ENCODE data around the gene BCR. TPM values are rescaled to one million over a fixed set of nuclear protein-coding genes. Genes with fewer than 3 reads are reported as not detected.

BCR gene
- total and polyA plus RNA-seq, 2 of the 4 experiments (the other 2 are of a cell fraction): 28.9 to 44.6 TPM

DNA sequence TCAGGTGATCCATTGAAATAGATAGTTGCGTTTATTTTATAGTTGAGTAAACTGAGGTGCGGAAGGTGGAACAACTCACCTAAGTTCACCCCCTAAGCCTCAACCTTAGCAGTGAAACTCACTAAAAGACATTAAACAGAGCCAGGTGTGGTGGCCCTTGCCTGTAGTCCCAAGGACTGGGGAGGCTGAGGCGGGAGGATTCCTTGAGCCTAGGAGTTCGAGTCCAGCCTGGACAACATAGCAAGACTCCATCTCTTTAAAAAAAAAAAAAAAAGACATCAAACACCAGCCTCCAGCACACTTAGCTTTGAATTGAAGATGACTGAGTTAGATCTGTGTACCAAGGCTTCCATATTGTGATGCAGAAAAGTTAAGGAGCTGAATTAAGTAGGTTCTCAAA lies 35.9 kb upstream of the BCR start:
- no peak overlapping the region for H3K4ac ChIP-seq (ENCODE audit: low read depth, low read length)
- peak overlapping the region; percentile 16; the same call in 1 of the 2 replicates for H3K4me2 ChIP-seq (ENCODE audit: low read depth, low read length)
- no CpG with 5 or more reads among the region's 4 CpGs for whole genome bisulfite sequencing, 2 experiments (ENCODE audit: extremely low coverage in 2 of 2, insufficient read length in 1 of 2)
- no TSS peak for BruUV-seq (replicated peaks)
- H3K27ac ChIP-seq (ENCODE audit: insufficient read depth, low read length): no peak overlapping the region
- no peaks in the 10 kb centered on the region for H3K36me3 ChIP-seq (ENCODE audit: control insufficient read depth, insufficient read depth, low read length)
- H3K9ac ChIP-seq (ENCODE audit: low read depth, low read length): no peak overlapping the region
- H2BK5ac ChIP-seq (ENCODE audit: low read depth, low read length, poor library complexity, severe bottlenecking): no peak overlapping the region
- H3K56ac ChIP-seq (ENCODE audit: extremely low read depth, insufficient read depth, low read length): no peak overlapping the region
- H3K14ac ChIP-seq (replicated peaks; ENCODE audit: low read depth, low read length): no peak overlapping the region
- ChIA-PET POLR2A (ENCODE audit: unreplicated experiment) (no interaction called here), CTCF (interaction anchor here (1.0 kb wide), 1 partner anchor 146 kb away, joined by 6 read pairs; no protein-coding TSS in a partner anchor)
- H3K9me3 ChIP-seq (ENCODE audit: control insufficient read depth, insufficient read depth, low read length): no peaks in the 10 kb centered on the region
- in situ Hi-C loops (cut with MboI; ENCODE audit: low sequenced_read_pairs) (no loop called here), intact Hi-C loops (cut with micrococcal nuclease) (no loop called here), dilution Hi-C loops (cut with HindIII; ENCODE audit: low sequenced_read_pairs, unreplicated experiment) (no loop called here)
- H2BK15ac ChIP-seq (ENCODE audit: low read depth, low read length): no peak overlapping the region
- H3K27me3 ChIP-seq (ENCODE audit: control insufficient read depth, insufficient read depth, low read length): no peaks in the 10 kb centered on the region
- no peak overlapping the region for H3K18ac ChIP-seq (ENCODE audit: low read depth, low read length)
- no peak overlapping the region for H2AK5ac ChIP-seq (ENCODE audit: low read depth, low read length)
- H4K5ac ChIP-seq (ENCODE audit: low read depth, low read length): no peak overlapping the region
- 0 out of 2 replicates have a peak, but pooled peaks cover 4% of the 10 kb centered on the region for H4K20me1 ChIP-seq (ENCODE audit: insufficient read depth, low read length)
- peaks cover 19% of the 10 kb centered on the region for H3K4me1 ChIP-seq (ENCODE audit: control insufficient read depth, insufficient read depth, low read length)
- no peak overlapping the region for H3K23ac ChIP-seq (ENCODE audit: low read depth, low read length)
- H3K79me1 ChIP-seq (ENCODE audit: low read depth in 1 of 2, low read length in 2 of 2): peaks cover 0 to 6% of the 10 kb centered on the region in 2 experiments; a peak in 1 of 4 replicates
- no peak overlapping the region for H2AK9ac ChIP-seq (replicated peaks; ENCODE audit: low read depth, low read length, poor library complexity)
- H2BK120ac ChIP-seq (ENCODE audit: low read depth, low read length): no peak overlapping the region
- DNase-seq (no peak), ATAC-seq (ENCODE audit: low read depth) (no peak)
- H2BK20ac ChIP-seq (ENCODE audit: low read depth, low read length): no peak overlapping the region
- no peak overlapping the region for H2AFZ ChIP-seq (replicated peaks; ENCODE audit: low read length, poor library complexity)
- H3K9me1 ChIP-seq (ENCODE audit: insufficient read depth, low read length): peaks cover 6% of the 10 kb centered on the region; the same call in 1 of the 2 replicates
- no peak overlapping the region for H4K8ac ChIP-seq (ENCODE audit: low read depth in 2 of 2, low read length in 2 of 2)
- no peak for TF ChIP-seq RFX5 (IDR thresholded peaks at IDR 0.05; ENCODE audit: low read depth, low read length)
- no peak for TF ChIP-seq POLR2A (IDR thresholded peaks at IDR 0.05; ENCODE audit: low read depth, low read length)
- TF ChIP-seq FOS (IDR thresholded peaks at IDR 0.05; ENCODE audit: low read depth, low read length): no peak
- TF ChIP-seq MAFK (IDR thresholded peaks at IDR 0.05; ENCODE audit: low read depth, low read length): no peak
- no peak for TF ChIP-seq BHLHE40 (IDR thresholded peaks at IDR 0.05; ENCODE audit: low read depth, low read length)
- TF ChIP-seq CHD1 (IDR thresholded peaks at IDR 0.05; ENCODE audit: low read depth, low read length): no peak
- no peak overlapping the region for H3K4me3 ChIP-seq (ENCODE audit: insufficient read depth, low read depth, low read length)
- no peak overlapping the region for H4K91ac ChIP-seq (ENCODE audit: insufficient read depth, low read depth, low read length)

Measured in IMR-90 (cell line).